IMR-90 (cell line): ENCODE measurements around the gene KIF5C. TPM values are rescaled to one million over a fixed set of nuclear protein-coding genes. Genes with fewer than 3 reads are reported as not detected.

Experiments used
- ATAC-seq: fragments of 200-7000 bp; cut with Tn5 transposase; 2 replicates; pipeline ENCODE4 v1.9.1; 2020; ENCODE audit warnings: low read depth, mild to moderate bottlenecking, moderate library complexity
- BruUV-seq: library from RNA; stranded (reverse); fragments of 400-500 nt; replicated peaks from 2 replicates; lab custom pipeline; 2021; lab: Mats Ljungman, UMichigan
- CTCF ChIA-PET: fragments of 300-600 bp; formaldehyde crosslinking; extraction: SDS; loops from one replicate; lab custom pipeline; 2021; ENCODE audit warnings: antibody characterized with exemption; lab: Yijun Ruan, JAX
- POLR2A ChIA-PET: fragments of 300-600 bp; sonication (Branson Sonifier 250); formaldehyde crosslinking; loops from one replicate; lab custom pipeline; 2022; ENCODE audit warnings: antibody characterized with exemption; ENCODE audit not compliant: unreplicated experiment; lab: Charles Lee
- DNase-seq: peaks from one replicate; pipeline ENCODE4 v3.0.0; 2013
- H2AFZ ChIP-seq: replicated peaks from 2 replicates; pipeline ENCODE3; 2013; ENCODE audit warnings: low read length, mild to moderate bottlenecking; ENCODE audit not compliant: poor library complexity
- H2AK5ac ChIP-seq: 2 replicates; pipeline ENCODE4 v1.6.1; 2013; ENCODE audit warnings: low read depth, low read length, inconsistent platforms
- H2AK9ac ChIP-seq: replicated peaks from 2 replicates; pipeline ENCODE3; 2013; ENCODE audit warnings: mild to moderate bottlenecking, low read depth, low read length, moderate library complexity; ENCODE audit not compliant: poor library complexity
- H2BK120ac ChIP-seq: 2 replicates; pipeline ENCODE4 v1.6.1; 2013; ENCODE audit warnings: low read depth, low read length, inconsistent platforms
- H2BK15ac ChIP-seq: 3 replicates; pipeline ENCODE4 v1.6.1; 2013; ENCODE audit warnings: low read depth, low read length, inconsistent platforms
- H2BK20ac ChIP-seq: 2 replicates; pipeline ENCODE4 v1.6.1; 2013; ENCODE audit warnings: low read depth, mild to moderate bottlenecking, inconsistent platforms, low read length, moderate library complexity
- H2BK5ac ChIP-seq: 2 replicates; pipeline ENCODE4 v1.6.1; 2013; ENCODE audit warnings: mild to moderate bottlenecking, low read depth, low read length, inconsistent platforms; ENCODE audit not compliant: poor library complexity, severe bottlenecking
- H3K14ac ChIP-seq: replicated peaks from 2 replicates; pipeline ENCODE4 v1.6.1; 2013; ENCODE audit warnings: low read depth, low read length, inconsistent platforms
- H3K18ac ChIP-seq: 2 replicates; pipeline ENCODE4 v1.6.1; 2013; ENCODE audit warnings: low read depth, low read length, control low read depth
- H3K23ac ChIP-seq: 2 replicates; pipeline ENCODE4 v1.6.1; 2013; ENCODE audit warnings: low read depth, low read length, inconsistent platforms
- H3K27ac ChIP-seq: 2 replicates; pipeline ENCODE4 v1.5.1; 2013; ENCODE audit warnings: mild to moderate bottlenecking, control low read depth, low read length; ENCODE audit not compliant: insufficient read depth
- H3K27me3 ChIP-seq: 2 replicates; pipeline ENCODE4 v1.6.1; 2013; ENCODE audit warnings: low read length; ENCODE audit not compliant: control insufficient read depth, insufficient read depth
- H3K36me3 ChIP-seq: 2 replicates; pipeline ENCODE4 v1.6.1; 2013; ENCODE audit warnings: low read length, mixed read lengths; ENCODE audit not compliant: control insufficient read depth, insufficient read depth
- H3K4ac ChIP-seq: 2 replicates; pipeline ENCODE4 v1.6.1; 2013; ENCODE audit warnings: low read depth, low read length, inconsistent platforms
- H3K4me1 ChIP-seq: 2 replicates; pipeline ENCODE4 v1.6.1; 2013; ENCODE audit warnings: low read length, mixed read lengths; ENCODE audit not compliant: control insufficient read depth, insufficient read depth
- H3K4me2 ChIP-seq: 2 replicates; pipeline ENCODE4 v1.6.1; 2013; ENCODE audit warnings: low read depth, mild to moderate bottlenecking, control low read depth, low read length, moderate library complexity
- H3K4me3 ChIP-seq: 2 replicates; pipeline ENCODE4 v1.5.1; 2013; ENCODE audit warnings: low read depth, mild to moderate bottlenecking, control low read depth, low read length, moderate library complexity; ENCODE audit not compliant: insufficient read depth
- H3K56ac ChIP-seq: 2 replicates; pipeline ENCODE4 v1.6.1; 2013; ENCODE audit warnings: low read length, inconsistent platforms; ENCODE audit not compliant: insufficient read depth; ENCODE audit errors: extremely low read depth
- H3K79me1 ChIP-seq, 2 experiments: 2 replicates each; pipeline ENCODE4 v1.6.1; 2013; ENCODE audit warnings: low read length in 2 of 2, inconsistent platforms in 1 of 2, low read depth in 1 of 2
- H3K9ac ChIP-seq: 2 replicates; pipeline ENCODE4 v1.6.1; 2013; ENCODE audit warnings: low read depth, low read length, control low read depth
- H3K9me1 ChIP-seq: 2 replicates; pipeline ENCODE4 v1.6.1; 2013; ENCODE audit warnings: low read length, inconsistent platforms; ENCODE audit not compliant: insufficient read depth
- H3K9me3 ChIP-seq: 2 replicates; pipeline ENCODE4 v1.6.1; 2013; ENCODE audit warnings: low read length; ENCODE audit not compliant: control insufficient read depth, insufficient read depth
- H4K20me1 ChIP-seq: 2 replicates; pipeline ENCODE4 v1.6.1; 2013; ENCODE audit warnings: low read length, inconsistent platforms; ENCODE audit not compliant: insufficient read depth
- H4K5ac ChIP-seq: 2 replicates; pipeline ENCODE4 v1.6.1; 2013; ENCODE audit warnings: mild to moderate bottlenecking, low read depth, low read length, control low read depth
- H4K8ac ChIP-seq, 2 experiments: 2 replicates each; pipeline ENCODE4 v1.6.1; 2013; ENCODE audit warnings: low read depth in 2 of 2, low read length in 2 of 2, control low read depth in 1 of 2, inconsistent platforms in 1 of 2
- H4K91ac ChIP-seq: 2 replicates; pipeline ENCODE4 v1.6.1; 2013; ENCODE audit warnings: low read depth, low read length, inconsistent platforms; ENCODE audit not compliant: insufficient read depth
- BHLHE40 ChIP-seq: fragments of 150-350 bp; IDR thresholded peaks from 2 replicates; pipeline ENCODE4 v1.6.1; 2016; ENCODE audit warnings: mild to moderate bottlenecking, low read depth, low read length
- CTCF ChIP-seq: conservative IDR thresholded peaks from 2 replicates; pipeline ENCODE4 v1.5.1; 2012; ENCODE audit warnings: mild to moderate bottlenecking, low read depth, low read length, improper control_type of control experiment
- MAZ ChIP-seq: IDR thresholded peaks from 2 replicates; pipeline ENCODE4 v1.6.1; 2012; ENCODE audit warnings: low read depth, mild to moderate bottlenecking, low read length, improper control_type of control experiment, moderate library complexity, borderline replicate concordance
- NFE2L2 ChIP-seq: fragments of 150-350 bp; IDR thresholded peaks from 2 replicates; pipeline ENCODE4 v1.6.1; 2016; ENCODE audit warnings: low read depth, mild to moderate bottlenecking, low read length
- POLR2A ChIP-seq: IDR thresholded peaks from 2 replicates; pipeline ENCODE4 v1.6.1; 2012; ENCODE audit warnings: mild to moderate bottlenecking, low read depth, low read length
- RCOR1 ChIP-seq: IDR thresholded peaks from 2 replicates; pipeline ENCODE4 v1.6.1; 2012; ENCODE audit warnings: mild to moderate bottlenecking, low read length, improper control_type of control experiment; ENCODE audit not compliant: insufficient replicate concordance
- RFX5 ChIP-seq: IDR thresholded peaks from 2 replicates; pipeline ENCODE4 v1.8.0; 2012; ENCODE audit warnings: low read depth, mild to moderate bottlenecking, low read length, moderate library complexity
- WGBS, 2 experiments: methylation state at CpG; one replicate each; pipeline versions ENCODE4 v1.1.5 to v1.1.7; 2013; ENCODE audit warnings: missing lambda C conversion rate in 2 of 2; ENCODE audit not compliant: insufficient read length in 1 of 2; ENCODE audit errors: extremely low coverage in 2 of 2; 5-methylcytosine and 5-hydroxymethylcytosine counted together
- dilution Hi-C: fragments of 300-500 bp; cut with HindIII; formaldehyde crosslinking; loops from one replicate; pipeline ENCODE4 v1.14.3; 2018; ENCODE audit warnings: low sequenced_read_pairs; ENCODE audit not compliant: unreplicated experiment
- in situ Hi-C: fragments of 300-500 bp; cut with MboI; formaldehyde crosslinking; loops from 3 replicates; pipeline ENCODE4 v1.14.3; 2019; ENCODE audit warnings: low sequenced_read_pairs, inconsistent platforms, mixed read lengths
- intact Hi-C: fragments of 100-400 bp; cut with micrococcal nuclease; formaldehyde crosslinking; loops from 2 replicates; pipeline ENCODE4 v1.10.0; 2022
- polyA plus RNA-seq, 3 experiments: library from polyadenylated mRNA; depleted of rRNA; stranded (reverse); fragments of >200 nt; gene quantifications; 2 replicates each; pipeline ENCODE4 v1.2.3, GENCODE V29; 2012; ENCODE audit warnings: low replicate concordance in 1 of 3
- total RNA-seq: library from RNA; depleted of rRNA; stranded (reverse); fragments of >200 nt; gene quantifications from 2 replicates; pipeline ENCODE4 v1.2.3, GENCODE V29; 2012

Gene KIF5C
- total and polyA plus RNA-seq, 2 of the 4 experiments (the other 2 are of a cell fraction) = 0.10 to 0.18 TPM

- Histone ChIP-seq H3K27me3 (peaks cover 38% of the 10 kb centered on the region), H2AK5ac (no peak overlapping the region), H3K36me3 (no peaks in the 10 kb centered on the region), H4K20me1 (no peaks in the 10 kb centered on the region), H3K9ac (no peak overlapping the region), H3K4me3 (no peak overlapping the region), H3K4ac (no peak overlapping the region), H3K18ac (no peak overlapping the region), H2BK5ac (no peak overlapping the region), H2BK20ac (no peak overlapping the region), H3K56ac (no peak overlapping the region), H2AK9ac (no peak overlapping the region), H2AFZ (no peak overlapping the region), H3K9me3 (no peaks in the 10 kb centered on the region), H3K9me1 (no peaks in the 10 kb centered on the region), H2BK120ac (no peak overlapping the region), H3K14ac (no peak overlapping the region), H3K79me1 (no peaks in the 10 kb centered on the region), H4K5ac (no peak overlapping the region), H4K8ac (no peak overlapping the region), H2BK15ac (no peak overlapping the region), H3K23ac (no peak overlapping the region), H3K4me2 (no peak overlapping the region), H3K4me1 (no peaks in the 10 kb centered on the region), H3K27ac (no peak overlapping the region), H4K91ac (no peak overlapping the region)
- ChIA-PET POLR2A (no interaction called here), CTCF (no interaction called here)
- in situ Hi-C loops (no loop called here), dilution Hi-C loops (no loop called here), intact Hi-C loops (no loop called here)
- no CpG with 5 or more reads among the region's 6 CpGs for WGBS, 2 experiments
- ATAC-seq = no peak
- no peak for TF ChIP-seq RCOR1
- no peak for TF ChIP-seq MAZ
- no peak for TF ChIP-seq RFX5
- no peak for TF ChIP-seq CTCF
- no peak for TF ChIP-seq NFE2L2
- no peak for TF ChIP-seq POLR2A
- no peak for TF ChIP-seq BHLHE40
- DNase-seq = no peak
- BruUV-seq = no TSS peak
Observed at GRCh38 chr2:149034406-149034805, 159.4 kb downstream of the KIF5C start.
